ENCODE results near the gene ADGRL2. TPM values are rescaled to one million over a fixed set of nuclear protein-coding genes. Genes with fewer than 3 reads are reported as not detected.

The ADGRL2 gene
- total and polyA plus RNA-seq, 9 of the 15 experiments (the other 6 are each of a cell fraction or from before 2014, with no cell fraction given) = 0.03 to 0.15 (median 0.13) TPM; not detected in 6

DNA sequence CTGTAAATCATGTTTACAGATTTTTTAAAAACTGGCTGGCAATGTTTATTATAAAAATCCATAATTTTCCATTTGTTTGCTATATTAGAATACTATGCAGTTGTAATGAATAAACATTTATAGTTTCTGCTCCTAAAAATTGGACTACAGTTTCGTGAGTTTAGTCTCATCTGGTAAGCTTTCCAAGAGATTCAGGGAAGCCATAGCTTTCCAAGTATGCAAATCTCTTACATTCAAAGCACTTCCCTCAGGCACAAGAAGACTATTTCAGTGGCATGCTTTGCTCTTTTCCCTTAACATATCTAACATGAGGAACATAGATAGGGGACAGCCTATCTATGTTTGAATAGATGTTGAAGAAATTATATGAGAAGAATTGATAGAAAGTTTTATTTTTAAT is 77.2 kb downstream of the ADGRL2 start (continued):
- no peak for TF ChIP-seq GTF3C2 (IDR thresholded peaks at IDR 0.05; ENCODE audit: borderline replicate concordance, extremely low read depth, insufficient read length)

- Histone ChIP-seq H3K36me3 (ENCODE audit: control insufficient read depth, insufficient read depth, low read length) (no peaks in the 10 kb centered on the region), H3K27me3 (ENCODE audit: control insufficient read depth in 2 of 2, insufficient read depth in 2 of 2, low read length in 2 of 2) (no peaks in the 10 kb centered on the region), H3K9me1 (ENCODE audit: control insufficient read depth, insufficient read depth, low read length) (no peaks in the 10 kb centered on the region), H3K4me2 (ENCODE audit: insufficient read depth, low read length) (no peak overlapping the region), H3K79me2 (ENCODE audit: control insufficient read depth, insufficient read depth, low read length) (no peaks in the 10 kb centered on the region), H3K4me3 (no peak overlapping the region), H3K4me1 (replicated peaks in 1 of 2; ENCODE audit: control insufficient read depth in 2 of 2, insufficient read depth in 2 of 2, low read length in 2 of 2) (no peaks in the 10 kb centered on the region), H4K20me1 (replicated peaks; ENCODE audit: control insufficient read depth, insufficient read depth, low read length) (no peaks in the 10 kb centered on the region), H3K9me3 (replicated peaks; ENCODE audit: control insufficient read depth, insufficient read depth, low read depth, low read length) (no peaks in the 10 kb centered on the region; the same call in 1 of the 2 replicates), H2AFZ (ENCODE audit: low read depth, low read length) (no peak overlapping the region), H3K9ac (ENCODE audit: insufficient read depth in 1 of 2, low read depth in 2 of 2, low read length in 2 of 2) (no peak overlapping the region), H3K27ac (ENCODE audit: extremely low read depth, low read depth, low read length) (no peak overlapping the region)
- no peak for TF ChIP-seq CEBPG (CRISPR knock-in tag; IDR thresholded peaks at IDR 0.05)
- TF ChIP-seq CEBPG (tag; conservative IDR thresholded peaks at IDR 0.05 in 1 of 2, IDR thresholded peaks at IDR 0.05 in 1 of 2) = no peak
- no peak for TF ChIP-seq ZBTB33 (CRISPR knock-in tag; IDR thresholded peaks at IDR 0.05)
- TF ChIP-seq ARHGAP35 (IDR thresholded peaks at IDR 0.05; ENCODE audit: partially characterized antibody) = no peak
- no peak for TF ChIP-seq THAP7 (CRISPR knock-in tag; IDR thresholded peaks at IDR 0.05)
- no peak for TF ChIP-seq ZBED1 (IDR thresholded peaks at IDR 0.05)
- TF ChIP-seq, protein P1, sequence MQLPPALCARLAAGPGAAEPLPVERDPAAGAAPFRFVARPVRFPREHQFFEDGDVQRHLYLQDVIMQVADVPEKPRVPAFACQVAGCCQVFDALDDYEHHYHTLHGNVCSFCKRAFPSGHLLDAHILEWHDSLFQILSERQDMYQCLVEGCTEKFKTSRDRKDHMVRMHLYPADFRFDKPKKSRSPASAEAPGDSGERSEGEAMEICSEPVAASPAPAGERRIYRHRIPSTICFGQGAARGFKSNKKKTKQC (CRISPR knock-in tag; IDR thresholded peaks at IDR 0.05) = no peak
- TF ChIP-seq NRF1 (conservative IDR thresholded peaks at IDR 0.05 in 1 of 2, IDR thresholded peaks at IDR 0.05 in 1 of 2) = no peak
- TF ChIP-seq FOXA3 (CRISPR knock-in tag; conservative IDR thresholded peaks at IDR 0.05 in 1 of 2, IDR thresholded peaks at IDR 0.05 in 1 of 2) = no peak
- no peak for TF ChIP-seq ZNF324 (CRISPR knock-in tag; IDR thresholded peaks at IDR 0.05)
- ATAC-seq = no peak
- WGBS (ENCODE audit: insufficient coverage, low coverage, missing lambda C conversion rate) = 0% methylated on average over 1 of the region's 1 CpG
- DNase-seq (ENCODE audit: extremely low read depth in 1 of 4, low spot score in 3 of 4) = no peak
- no TSS peak for BruUV-seq (replicated peaks)
- intact Hi-C loops (cut with micrococcal nuclease) (no loop called here), in situ Hi-C loops (cut with MboI) (no loop called here)
- CTCF ChIA-PET (ENCODE audit: low intra/inter-chr PET ratio) = no interaction called here
- FAIRE-seq = no peak
- POLR2A ChIA-PET = no interaction called here
Measured at GRCh38 chr1:81878538-81878937, 77.8 kb downstream of the ADGRL2 start.
